Spleen (tissue), 11 donors: ENCODE data around the gene UCP1. TPM values are rescaled to one million over a fixed set of nuclear protein-coding genes. Genes with fewer than 3 reads are reported as not detected.
A peak's percentile ranks its signal among the peaks of the same experiment; 100 is the strongest.

Experiments
- DNase-seq: peaks from one replicate; pipeline ENCODE4 v3.0.0-alpha.2; 2020
- H3K27ac ChIP-seq, 8 donors: fragments of 200-600 bp; sonication (generic) in 7 of 8; 1 replicate in 4 of 8; 2 replicates in 4 of 8; pipeline versions ENCODE4 v1.5.0 to v1.8.0; 2016 to 2021; ENCODE audit warnings: inconsistent platforms in 4 of 8, mild to moderate bottlenecking in 4 of 8, moderate library complexity in 1 of 8
- H3K27me3 ChIP-seq, 7 donors: fragments of 200-600 bp; sonication (generic) in 6 of 7; replicated peaks in 1 of 7; 1 replicate in 4 of 7; 2 replicates in 3 of 7; pipeline versions ENCODE4 v1.5.0 to v1.8.0; 2016 to 2021; ENCODE audit warnings: inconsistent platforms in 3 of 7, mild to moderate bottlenecking in 1 of 7
- H3K36me3 ChIP-seq, 6 donors: fragments of 200-600 bp; sonication (generic) in 5 of 6; 1 replicate in 4 of 6; 2 replicates in 2 of 6; pipeline versions ENCODE4 v1.5.0 to v1.8.0; 2016 to 2021; ENCODE audit warnings: inconsistent platforms in 2 of 6
- H3K4me1 ChIP-seq, 6 donors: fragments of 200-600 bp; sonication (generic) in 5 of 6; 1 replicate in 3 of 6; 2 replicates in 3 of 6; pipeline versions ENCODE4 v1.5.0 to v1.8.0; 2016 to 2021; ENCODE audit warnings: inconsistent platforms in 3 of 6
- H3K4me3 ChIP-seq, 8 donors: fragments of 200-600 bp; sonication (generic) in 7 of 8; 1 replicate in 4 of 8; 2 replicates in 4 of 8; pipeline versions ENCODE4 v1.5.0 to v1.8.0; 2016 to 2021; ENCODE audit warnings: inconsistent platforms in 4 of 8, mild to moderate bottlenecking in 4 of 8, moderate library complexity in 2 of 8
- H3K9me3 ChIP-seq, 8 donors: fragments of 200-600 bp; sonication (generic) in 7 of 8; 1 replicate in 4 of 8; 2 replicates in 4 of 8; pipeline versions ENCODE4 v1.5.0 to v1.8.0; 2016 to 2021; ENCODE audit warnings: inconsistent platforms in 4 of 8
- CTCF ChIP-seq, 11 experiments: fragments of 200-600 bp in 7 of 11; fragments of 450-650 bp in 4 of 11; sonication (generic) in 4 of 11; IDR thresholded peaks in 8 of 11; conservative IDR thresholded peaks in 3 of 11; 1 replicate in 7 of 11; 2 replicates in 4 of 11; pipeline versions ENCODE4 v1.4.0 to v1.8.0; 2016 to 2021; ENCODE audit warnings: antibody characterized with exemption in 11 of 11, inconsistent platforms in 4 of 11, mild to moderate bottlenecking in 1 of 11
- POLR2A ChIP-seq, 3 donors: fragments of 450-650 bp; IDR thresholded peaks; one replicate each; pipeline ENCODE4 v1.5.1; 2017; ENCODE audit warnings: antibody characterized with exemption in 3 of 3, mild to moderate bottlenecking in 1 of 3
- POLR2AphosphoS5 ChIP-seq, 3 donors: sonication (generic); formaldehyde crosslinking; IDR thresholded peaks; one replicate each; pipeline ENCODE4 v1.5.1; 2017; ENCODE audit warnings: antibody characterized with exemption in 3 of 3
- WGBS, 5 donors: extraction: QIAGEN DNeasy Blood & Tissue Kit in 3 of 5; methylation state at CpG; one replicate each; pipeline versions ENCODE4 v1.1.5 to v1.1.7; 2013 to 2018; 5-methylcytosine and 5-hydroxymethylcytosine counted together
- intact Hi-C: fragments of 100-400 bp; cut with DNase I; formaldehyde crosslinking; loops from one replicate; pipeline ENCODE4 v1.15.0; 2023; ENCODE audit warnings: low total_unique reads
- polyA plus RNA-seq, 3 donors: library from polyadenylated mRNA; stranded (reverse); fragments of 200-250 nt; gene quantifications; one replicate each; pipeline ENCODE4 v1.2.1, GENCODE V29; 2013
- total RNA-seq, 7 donors: library from RNA; depleted of rRNA in 3 of 7; stranded (reverse); fragments of >200 nt in 3 of 7; fragmentation: NEBNext Ultra II Directional in 4 of 7; extraction: Animal tissue kit (Norgen Biotek cat#: 25700) in 4 of 7; gene quantifications; one replicate each; pipeline versions ENCODE4 v1.1.0 to v1.2.1, GENCODE V29; 2016 to 2021
- donor health status: healthy with polysubstance abuse.
- donor health status: DM: no; HTN: no; CAD: no; lungs with moderate emphysema.
- donor health status: DM: no; HTN: no; CAD: no.
- donor health status: Bipolar disorder and iron deficiency.
- donor health status: healthy.
- donor health status: DM: no; HTN: no; CAD: no.
- donor health status: DM: yes; HTN: yes; CAD: no.

UCP1 gene
- total and polyA plus RNA-seq, 10 donors = not detected

GRCh38 chr4:140603286-140603685 lies 34.5 kb upstream of the UCP1 start:
- no peak overlapping the region for H3K27ac ChIP-seq
- no peaks in the 10 kb centered on the region for H3K4me1 ChIP-seq
- intact Hi-C loops = no loop called here
- DNase-seq = no peak
- 48 to 93% (median 62%) methylated on average over 2 of the region's 2 CpGs for WGBS, 5 donors
- TF ChIP-seq POLR2A (IDR thresholded peaks at IDR 0.05) (no peak), POLR2AphosphoS5 (IDR thresholded peaks at IDR 0.05) (no peak), CTCF (IDR thresholded peaks at IDR 0.05 in 8 of 11, conservative IDR thresholded peaks at IDR 0.05 in 3 of 11) (no peak)
- H3K4me3 ChIP-seq = no peak overlapping the region
- H3K27me3 ChIP-seq = peaks cover 0 to 8% (median 0%) of the 10 kb centered on the region in 7 donors
- no peaks in the 10 kb centered on the region for H3K36me3 ChIP-seq
- H3K9me3 ChIP-seq = no peaks in the 10 kb centered on the region

GRCh38 chr4:140602714-140603113 lies 34.0 kb upstream of the UCP1 start:
- no peak overlapping the region for H3K4me3 ChIP-seq
- DNase-seq = no peak
- H3K27me3 ChIP-seq = peaks cover 0 to 8% (median 0%) of the 10 kb centered on the region in 7 donors
- intact Hi-C loops = no loop called here
- no peak for TF ChIP-seq POLR2AphosphoS5 (IDR thresholded peaks at IDR 0.05)
- no peak for TF ChIP-seq POLR2A (IDR thresholded peaks at IDR 0.05)
- no peak for TF ChIP-seq CTCF (IDR thresholded peaks at IDR 0.05 in 8 of 11, conservative IDR thresholded peaks at IDR 0.05 in 3 of 11)
- no peak overlapping the region for H3K27ac ChIP-seq
- H3K4me1 ChIP-seq = no peaks in the 10 kb centered on the region
- 84 to 98% (median 91%) methylated on average over 2 of the region's 2 CpGs for WGBS, 5 donors
- H3K36me3 ChIP-seq = no peaks in the 10 kb centered on the region
- no peaks in the 10 kb centered on the region for H3K9me3 ChIP-seq

- intact Hi-C loops = no loop called here
- DNase-seq = no peak
These were observed 31.6 kb upstream of the UCP1 start for GRCh38 chr4:140600408-140600807.

GRCh38 chr4:140595065-140595464 lies 26.3 kb upstream of the UCP1 start:
- H3K27ac ChIP-seq = no peak overlapping the region
- no peaks in the 10 kb centered on the region for H3K4me1 ChIP-seq
- DNase-seq = no peak
- H3K9me3 ChIP-seq = no peaks in the 10 kb centered on the region
- peaks cover 0 to 12% (median 0%) of the 10 kb centered on the region in 7 donors for H3K27me3 ChIP-seq
- no peaks in the 10 kb centered on the region for H3K36me3 ChIP-seq
- WGBS, 5 donors = 35 to 69% (median 52%) methylated on average over 1 of the region's 1 CpG
- intact Hi-C loops = no loop called here
- TF ChIP-seq POLR2AphosphoS5 (IDR thresholded peaks at IDR 0.05) (no peak), CTCF (IDR thresholded peaks at IDR 0.05 in 8 of 11, conservative IDR thresholded peaks at IDR 0.05 in 3 of 11) (peak in 7 of 11 experiments; percentile 18 to 32 (median 27))
- no peak overlapping the region for H3K4me3 ChIP-seq

More at GRCh38 chr4:140600408-140600807, 31.6 kb upstream of the UCP1 start:
- Histone ChIP-seq H3K4me1 (no peaks in the 10 kb centered on the region), H3K36me3 (no peaks in the 10 kb centered on the region), H3K27me3 (peaks cover 0 to 8% (median 0%) of the 10 kb centered on the region in 7 donors), H3K9me3 (no peaks in the 10 kb centered on the region), H3K27ac (no peak overlapping the region), H3K4me3 (no peak overlapping the region)
- WGBS, 5 donors = 84 to 91% (median 89%) methylated on average over 8 of the region's 8 CpGs
- TF ChIP-seq CTCF (IDR thresholded peaks at IDR 0.05 in 8 of 11, conservative IDR thresholded peaks at IDR 0.05 in 3 of 11) (no peak), POLR2A (IDR thresholded peaks at IDR 0.05) (no peak), POLR2AphosphoS5 (IDR thresholded peaks at IDR 0.05) (no peak)
